Upper lobe of left lung (tissue), 4 donors: Measurements from ENCODE around the gene PJA1.

ENCODE experiments used
- CTCF ChIP-seq, 6 experiments: fragments of 450-650 bp in 4 of 6; fragments of 200-600 bp in 2 of 6; sonication (generic) in 2 of 6; IDR thresholded peaks; one replicate each; pipeline ENCODE4 v1.5.1; 2016 to 2019; ENCODE audit warnings: antibody characterized with exemption in 6 of 6
- EP300 ChIP-seq, 4 donors: sonication (generic); formaldehyde crosslinking; IDR thresholded peaks; one replicate each; pipeline ENCODE4 v1.5.1; 2017; ENCODE audit warnings: antibody characterized with exemption in 4 of 4, control low read depth in 2 of 4
- POLR2A ChIP-seq, 4 donors: fragments of 450-650 bp; IDR thresholded peaks; one replicate each; pipeline ENCODE4 v1.5.1; 2016 to 2017; ENCODE audit warnings: antibody characterized with exemption in 4 of 4, mild to moderate bottlenecking in 2 of 4
- POLR2AphosphoS5 ChIP-seq, 2 donors: sonication (generic); formaldehyde crosslinking; IDR thresholded peaks; one replicate each; pipeline ENCODE4 v1.5.1; 2017; ENCODE audit warnings: antibody characterized with exemption in 2 of 2

DNA sequence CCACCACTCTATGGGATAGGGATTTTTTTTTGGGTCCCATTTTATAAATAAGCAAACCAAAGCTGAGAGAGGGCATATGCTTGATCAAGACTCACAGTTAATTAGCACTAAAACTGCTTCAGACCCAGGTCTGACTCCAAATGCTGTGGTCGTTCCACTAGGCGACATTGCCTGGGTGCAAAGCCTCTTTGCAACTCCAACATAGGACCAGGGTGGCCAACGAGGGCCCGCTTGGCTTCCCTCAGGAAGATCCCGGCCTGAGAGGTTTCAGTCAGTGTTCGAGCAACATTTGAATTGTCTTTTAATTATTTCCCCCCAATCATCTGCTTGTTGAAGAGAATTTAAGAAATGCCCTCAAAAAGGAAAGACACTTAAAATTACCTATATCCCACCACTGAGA lies 11.2 kb downstream of the PJA1 start:
- TF ChIP-seq CTCF (IDR thresholded peaks at IDR 0.05), result no peak
- TF ChIP-seq POLR2AphosphoS5 (IDR thresholded peaks at IDR 0.05), result no peak
- no peak for TF ChIP-seq POLR2A (IDR thresholded peaks at IDR 0.05)
- no peak for TF ChIP-seq EP300 (IDR thresholded peaks at IDR 0.05)
